Osteoblast (primary cell): ENCODE results near the gene RALB. TPM values are rescaled to one million over a fixed set of nuclear protein-coding genes. Genes with fewer than 3 reads are reported as not detected.

Experiments used
- DNase-seq: peaks from one replicate; pipeline ENCODE4 v3.0.0; 2011; ENCODE audit warnings: low spot score, mixed read lengths; ENCODE audit not compliant: insufficient read length; ENCODE audit errors: missing footprints
- H2AFZ ChIP-seq: 2 replicates; pipeline ENCODE4 v1.6.0; 2011; ENCODE audit warnings: mild to moderate bottlenecking, low read length
- H3K27ac ChIP-seq: 2 replicates; pipeline ENCODE4 v1.5.1; 2011; ENCODE audit warnings: mild to moderate bottlenecking, low read depth, low read length, moderate library complexity
- H3K27me3 ChIP-seq: 2 replicates; pipeline ENCODE4 v1.6.0; 2012; ENCODE audit warnings: mild to moderate bottlenecking, control low read depth, inconsistent platforms, low read length, moderate library complexity; ENCODE audit not compliant: insufficient read depth
- H3K36me3 ChIP-seq: 2 replicates; pipeline ENCODE4 v1.5.1; 2011; ENCODE audit warnings: mild to moderate bottlenecking, low read length, control low read depth, moderate library complexity; ENCODE audit not compliant: insufficient read depth
- H3K4me1 ChIP-seq: 2 replicates; pipeline ENCODE4 v1.5.1; 2011; ENCODE audit warnings: mild to moderate bottlenecking, low read length, control low read depth, moderate library complexity; ENCODE audit not compliant: insufficient read depth
- H3K4me2 ChIP-seq: 2 replicates; pipeline ENCODE4 v1.6.0; 2011; ENCODE audit warnings: mild to moderate bottlenecking, low read length; ENCODE audit not compliant: insufficient read depth
- H3K4me3 ChIP-seq: fragments of 200-600 bp; sonication (generic); 3 replicates; pipeline ENCODE4 v1.5.1; 2012; ENCODE audit warnings: mild to moderate bottlenecking, low read length, inconsistent platforms; ENCODE audit not compliant: insufficient read depth
- H3K79me2 ChIP-seq: 2 replicates; pipeline ENCODE4 v1.6.0; 2012; ENCODE audit warnings: mild to moderate bottlenecking, low read length, control low read depth, inconsistent platforms; ENCODE audit not compliant: insufficient read depth
- H3K9me3 ChIP-seq: 2 replicates; pipeline ENCODE4 v1.5.1; 2011; ENCODE audit warnings: low read depth, low read length, control low read depth
- H4K20me1 ChIP-seq: 2 replicates; pipeline ENCODE4 v1.6.0; 2012; ENCODE audit warnings: mild to moderate bottlenecking, low read length, control low read depth; ENCODE audit not compliant: insufficient read depth
- CTCF ChIP-seq: IDR thresholded peaks from 2 replicates; pipeline ENCODE4 v1.5.1; 2011; ENCODE audit warnings: mild to moderate bottlenecking, low read depth, low read length, moderate library complexity; ENCODE audit errors: extremely low read depth
- total RNA-seq: library from RNA; depleted of rRNA; stranded (reverse); fragments of >200 nt; gene quantifications from 2 replicates; pipeline ENCODE4 v1.2.3, GENCODE V29; 2012

The RALB gene
- total RNA-seq, 1 donor: 48.5 TPM

GRCh38 chr2:120299561-120299960 is 46.9 kb downstream of the RALB start:
- Histone ChIP-seq H3K4me2 (no peak overlapping the region), H3K9me3 (no peaks in the 10 kb centered on the region), H2AFZ (no peak overlapping the region), H3K4me1 (peaks cover 5% of the 10 kb centered on the region), H3K27ac (no peak overlapping the region), H3K36me3 (peaks cover 35% of the 10 kb centered on the region), H3K27me3 (no peaks in the 10 kb centered on the region), H3K79me2 (no peaks in the 10 kb centered on the region), H4K20me1 (no peaks in the 10 kb centered on the region), H3K4me3 (no peak overlapping the region)
- DNase-seq: no peak
- no peak for TF ChIP-seq CTCF

GRCh38 chr2:120300385-120300784 is 47.7 kb downstream of the RALB start:
- Histone ChIP-seq H3K36me3 (peaks cover 31% of the 10 kb centered on the region), H3K27ac (no peak overlapping the region), H3K4me1 (peaks cover 5% of the 10 kb centered on the region)

GRCh38 chr2:120301284-120301683 is 48.6 kb downstream of the RALB start:
- no peak for TF ChIP-seq CTCF
- H3K36me3 ChIP-seq: peaks cover 25% of the 10 kb centered on the region
- no peak overlapping the region for H3K4me3 ChIP-seq
- no peaks in the 10 kb centered on the region for H3K79me2 ChIP-seq
- no peaks in the 10 kb centered on the region for H4K20me1 ChIP-seq
- no peaks in the 10 kb centered on the region for H3K9me3 ChIP-seq
- no peak overlapping the region for H3K27ac ChIP-seq
- H3K4me1 ChIP-seq: peaks cover 5% of the 10 kb centered on the region
- no peak overlapping the region for H2AFZ ChIP-seq
- no peak for DNase-seq
- no peak overlapping the region for H3K4me2 ChIP-seq
- no peaks in the 10 kb centered on the region for H3K27me3 ChIP-seq

More at GRCh38 chr2:120300385-120300784, 47.7 kb downstream of the RALB start:
- no peaks in the 10 kb centered on the region for H3K27me3 ChIP-seq
- no peak overlapping the region for H2AFZ ChIP-seq
- no peak overlapping the region for H3K4me3 ChIP-seq
- no peaks in the 10 kb centered on the region for H3K9me3 ChIP-seq
- no peak for DNase-seq
- no peaks in the 10 kb centered on the region for H4K20me1 ChIP-seq
- TF ChIP-seq CTCF: no peak
- H3K4me2 ChIP-seq: no peak overlapping the region
- no peaks in the 10 kb centered on the region for H3K79me2 ChIP-seq

- Histone ChIP-seq H2AFZ (no peak overlapping the region), H3K4me3 (no peak overlapping the region), H3K36me3 (peaks cover 22% of the 10 kb centered on the region), H3K4me2 (no peak overlapping the region), H4K20me1 (no peaks in the 10 kb centered on the region), H3K79me2 (no peaks in the 10 kb centered on the region), H3K9me3 (no peaks in the 10 kb centered on the region), H3K4me1 (peaks cover 5% of the 10 kb centered on the region), H3K27ac (no peak overlapping the region), H3K27me3 (no peaks in the 10 kb centered on the region)
- no peak for DNase-seq
- no peak for TF ChIP-seq CTCF
Observed at GRCh38 chr2:120302301-120302700, 49.6 kb downstream of the RALB start.
